Mucosa of descending colon (tissue), 3 donors: ENCODE results near the gene COLEC11. TPM values are rescaled to one million over a fixed set of nuclear protein-coding genes. Genes with fewer than 3 reads are reported as not detected.
"Not testable (repeated sequence)": the region's sequence is repeated elsewhere in the genome, so short reads cannot be mapped to it uniquely, and the experiment has no call there.

Experiments used
- ATAC-seq: fragments of 200-7000 bp; cut with Tn5 transposase; one replicate; pipeline ENCODE4 v1.9.1; 2020; ENCODE audit warnings: mild to moderate bottlenecking, moderate library complexity
- DNase-seq, 3 donors: peaks; one replicate each; pipeline ENCODE4 v3.0.0-alpha.2; 2020
- H3K36me3 ChIP-seq: fragments of 200-600 bp; one replicate; pipeline ENCODE4 v1.8.0; 2021; ENCODE audit warnings: low read depth, mild to moderate bottlenecking
- H3K4me1 ChIP-seq: fragments of 200-600 bp; one replicate; pipeline ENCODE4 v1.8.0; 2021; ENCODE audit warnings: low read depth, mild to moderate bottlenecking
- H3K4me3 ChIP-seq: fragments of 200-600 bp; one replicate; pipeline ENCODE4 v1.8.0; 2021; ENCODE audit warnings: mild to moderate bottlenecking
- H3K9me3 ChIP-seq: fragments of 200-600 bp; one replicate; pipeline ENCODE4 v1.8.0; 2021; ENCODE audit warnings: mild to moderate bottlenecking
- intact Hi-C, 2 donors: fragments of 100-400 bp; cut with DNase I in 1 of 2; cut with micrococcal nuclease in 1 of 2; formaldehyde crosslinking; loops; one replicate each; pipeline versions ENCODE4 v1.11.0 to v1.11.1; 2022; cut with DNase I, micrococcal nuclease
- total RNA-seq, 3 donors: library from RNA; stranded (reverse); fragmentation: NEBNext Ultra II Directional in 2 of 3; extraction: Animal tissue kit (Norgen Biotek cat#: 25700) in 2 of 3; gene quantifications; one replicate each; pipeline versions ENCODE4 v1.2.1 to v1.2.4, GENCODE V29; 2021 to 2023
- TF ChIP-seq, protein P1 (sequence below): fragments of 200-600 bp; IDR thresholded peaks from one replicate; pipeline ENCODE4 v1.8.0; 2022; ENCODE audit warnings: antibody characterized with exemption, mild to moderate bottlenecking
- donor health status: DM: no; HTN: no; CAD: no; lungs with moderate emphysema.
- donor health status: DM: no; HTN: no; CAD: no.
- donor health status: DM: no; HTN: yes; CAD: no.

Gene COLEC11
- total RNA-seq, 3 donors from 2014 or later = 0.35 to 2.2 (median 1.6) TPM

- Histone ChIP-seq H3K36me3 (no peaks in the 10 kb centered on the region), H3K4me3 (no peak overlapping the region), H3K9me3 (no peaks in the 10 kb centered on the region), H3K4me1 (peaks cover 25% of the 10 kb centered on the region)
- TF ChIP-seq, protein P1, sequence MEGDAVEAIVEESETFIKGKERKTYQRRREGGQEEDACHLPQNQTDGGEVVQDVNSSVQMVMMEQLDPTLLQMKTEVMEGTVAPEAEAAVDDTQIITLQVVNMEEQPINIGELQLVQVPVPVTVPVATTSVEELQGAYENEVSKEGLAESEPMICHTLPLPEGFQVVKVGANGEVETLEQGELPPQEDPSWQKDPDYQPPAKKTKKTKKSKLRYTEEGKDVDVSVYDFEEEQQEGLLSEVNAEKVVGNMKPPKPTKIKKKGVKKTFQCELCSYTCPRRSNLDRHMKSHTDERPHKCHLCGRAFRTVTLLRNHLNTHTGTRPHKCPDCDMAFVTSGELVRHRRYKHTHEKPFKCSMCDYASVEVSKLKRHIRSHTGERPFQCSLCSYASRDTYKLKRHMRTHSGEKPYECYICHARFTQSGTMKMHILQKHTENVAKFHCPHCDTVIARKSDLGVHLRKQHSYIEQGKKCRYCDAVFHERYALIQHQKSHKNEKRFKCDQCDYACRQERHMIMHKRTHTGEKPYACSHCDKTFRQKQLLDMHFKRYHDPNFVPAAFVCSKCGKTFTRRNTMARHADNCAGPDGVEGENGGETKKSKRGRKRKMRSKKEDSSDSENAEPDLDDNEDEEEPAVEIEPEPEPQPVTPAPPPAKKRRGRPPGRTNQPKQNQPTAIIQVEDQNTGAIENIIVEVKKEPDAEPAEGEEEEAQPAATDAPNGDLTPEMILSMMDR = no peak
- ATAC-seq (no peak), DNase-seq (no peak)
- intact Hi-C loops = no loop called here
Observed at GRCh38 chr2:3572620-3573019, 22.3 kb upstream of the COLEC11 start.

- H3K9me3 ChIP-seq = no peaks in the 10 kb centered on the region
- intact Hi-C loops = no loop called here
- peaks cover 25% of the 10 kb centered on the region for H3K4me1 ChIP-seq
- no peak overlapping the region for H3K4me3 ChIP-seq
- TF ChIP-seq, protein P1 = no peak
- H3K36me3 ChIP-seq = no peaks in the 10 kb centered on the region
- ATAC-seq = no peak
- no peak for DNase-seq
Observed at GRCh38 chr2:3574155-3574554, 20.8 kb upstream of the COLEC11 start.

DNA sequence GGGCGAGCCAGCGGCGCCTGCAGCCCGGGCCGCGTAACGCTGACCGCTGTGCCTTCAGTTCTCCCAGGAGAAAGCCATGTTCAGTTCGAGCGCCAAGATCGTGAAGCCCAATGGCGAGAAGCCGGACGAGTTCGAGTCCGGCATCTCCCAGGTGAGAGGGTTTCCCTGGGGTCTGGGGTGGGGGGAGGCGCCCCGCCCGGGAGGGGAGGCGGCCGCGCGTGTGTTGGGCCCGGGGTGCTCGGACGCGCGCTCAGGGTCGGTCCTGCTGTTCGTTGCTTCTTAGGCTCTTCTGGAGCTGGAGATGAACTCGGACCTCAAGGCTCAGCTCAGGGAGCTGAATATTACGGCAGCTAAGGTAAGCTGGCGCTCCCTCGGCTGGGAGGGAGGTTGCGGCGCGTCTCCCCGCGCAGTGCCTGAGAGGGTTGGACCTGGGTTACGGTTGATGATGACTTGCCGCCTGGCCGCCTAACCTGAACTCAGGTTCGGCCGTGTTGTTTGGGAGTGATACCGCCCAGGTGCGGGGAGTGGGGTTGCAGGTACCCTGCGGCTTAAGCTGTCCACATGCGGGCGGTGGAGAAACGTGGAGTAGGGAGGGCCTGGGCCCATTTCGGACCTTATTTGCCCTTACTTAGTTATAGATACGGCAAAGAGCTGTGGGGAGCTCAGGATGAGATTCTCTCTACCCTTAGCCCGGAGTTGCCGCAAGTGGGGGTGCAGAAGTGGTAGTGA is 19.2 kb upstream of the COLEC11 start:
- Histone ChIP-seq H3K9me3 (no peaks in the 10 kb centered on the region), H3K4me1 (peaks cover 25% of the 10 kb centered on the region), H3K4me3 (peak overlapping the region; percentile 82), H3K36me3 (no peaks in the 10 kb centered on the region)
- intact Hi-C loops = no loop called here
- TF ChIP-seq, protein P1 = no peak
- DNase-seq (peak in 2 of 3 donors; percentile 35 to 56), ATAC-seq (peak; percentile 66)

- intact Hi-C loops, H3K9me3 ChIP-seq, H3K36me3 ChIP-seq, DNase-seq, ATAC-seq: not testable (repeated sequence)
- H3K4me3 ChIP-seq = peak overlapping the region; percentile 82
- peaks cover 25% of the 10 kb centered on the region for H3K4me1 ChIP-seq
Observed at GRCh38 chr2:3576263-3576630, 18.7 kb upstream of the COLEC11 start.

- TF ChIP-seq, protein P1 = no peak
- intact Hi-C loops = no loop called here
- no peak overlapping the region for H3K4me3 ChIP-seq
- no peaks in the 10 kb centered on the region for H3K36me3 ChIP-seq
- no peak for ATAC-seq
- H3K4me1 ChIP-seq = peaks cover 25% of the 10 kb centered on the region
- no peak for DNase-seq
- H3K9me3 ChIP-seq = no peaks in the 10 kb centered on the region
Observed at GRCh38 chr2:3578987-3579386, 15.9 kb upstream of the COLEC11 start.

GRCh38 chr2:3580449-3580848 is 14.5 kb upstream of the COLEC11 start:
- no peaks in the 10 kb centered on the region for H3K36me3 ChIP-seq
- ATAC-seq (no peak), DNase-seq (no peak)
- intact Hi-C loops = no loop called here
- no peak overlapping the region for H3K4me3 ChIP-seq
- no peaks in the 10 kb centered on the region for H3K9me3 ChIP-seq
- TF ChIP-seq, protein P1 = no peak
- peaks cover 18% of the 10 kb centered on the region for H3K4me1 ChIP-seq
